CD4-positive, alpha-beta T cell treated with Interleukin-17A for 4 hours (primary cell): ENCODE measurements around the gene KRTAP9-8.
"Not testable (repeated sequence)": the region's sequence is repeated elsewhere in the genome, so short reads cannot be mapped to it uniquely, and the experiment has no call there.

ENCODE experiments used
- DNase-seq: peaks from one replicate; pipeline ENCODE4 v3.0.0-alpha.2; 2020; ENCODE audit warnings: mixed read lengths

The KRTAP9-8 gene

GRCh38 chr17:41256291-41256685, 18.5 kb downstream of the KRTAP9-8 start:
- no peak for DNase-seq

- no peak for DNase-seq
Observed at GRCh38 chr17:41258406-41258805, 20.6 kb downstream of the KRTAP9-8 start.

DNA sequence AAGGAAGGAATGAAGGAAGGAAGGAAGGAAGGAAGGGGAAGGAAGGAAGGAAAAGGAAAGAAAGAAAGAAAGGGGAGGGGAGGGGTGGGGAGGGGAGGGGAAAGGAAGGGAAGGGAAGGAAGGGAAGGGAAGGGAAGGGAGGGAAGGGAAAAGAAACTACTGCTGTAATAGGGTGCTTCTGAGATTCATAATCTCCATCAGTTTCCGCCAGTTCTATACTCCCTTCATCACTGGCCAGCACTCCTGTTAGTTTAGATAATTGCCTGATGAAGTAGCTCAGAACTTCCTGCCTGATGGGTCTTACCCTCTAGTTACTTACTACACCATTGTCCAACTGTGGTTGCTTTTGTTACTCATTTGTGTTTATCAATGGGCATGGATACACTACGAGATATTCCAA, 25.4 kb downstream of the KRTAP9-8 start:
- no peak for DNase-seq

DNA sequence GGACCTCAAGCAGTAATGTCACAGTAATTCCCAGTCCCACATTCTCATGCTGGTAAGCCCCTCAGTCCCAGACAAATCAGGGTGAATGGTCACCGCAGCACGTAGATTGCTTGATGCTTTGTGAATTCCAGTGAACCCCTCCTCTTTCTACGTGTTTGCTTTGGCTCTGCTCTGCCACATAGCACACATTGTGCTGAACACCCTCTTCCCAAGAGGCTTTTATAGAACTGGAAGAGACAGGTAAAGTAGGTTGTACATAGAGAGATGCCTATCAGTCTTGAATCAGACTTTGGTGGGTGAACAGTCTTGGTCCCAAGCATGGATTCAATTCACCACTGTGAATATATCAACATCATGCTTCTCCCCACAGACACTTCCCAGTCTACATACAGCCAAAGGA, 26.8 kb downstream of the KRTAP9-8 start:
- no peak for DNase-seq

- DNase-seq = no peak
Observed at GRCh38 chr17:41265078-41265477, 27.3 kb downstream of the KRTAP9-8 start, which contains the start of gene KRTAP9-6. TSS of gene KRTAP9-6 (plus strand) at chr17:41265378. CDS start at chr17:41265378, 0 bp downstream.

GRCh38 chr17:41267711-41268110, 29.9 kb downstream of the KRTAP9-8 start:
- no peak for DNase-seq

DNA sequence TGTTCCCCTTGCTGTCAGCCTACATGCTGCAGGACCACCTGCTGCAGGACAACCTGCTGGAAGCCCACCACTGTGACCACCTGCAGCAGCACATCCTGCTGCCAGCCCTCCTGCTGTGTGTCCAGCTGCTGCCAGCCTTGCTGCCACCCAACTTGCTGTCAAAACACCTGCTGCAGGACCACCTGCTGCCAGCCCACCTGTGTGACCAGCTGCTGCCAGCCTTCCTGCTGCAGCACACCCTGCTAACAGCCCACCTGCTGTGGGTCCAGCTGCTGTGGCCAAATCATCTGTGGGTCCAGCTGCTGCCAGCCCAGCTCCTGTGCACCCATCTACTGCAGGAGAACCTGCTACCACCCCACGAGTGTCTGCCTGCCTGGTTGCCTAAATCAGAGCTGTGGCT, 33.5 kb downstream of the KRTAP9-8 start:
- DNase-seq = not testable (repeated sequence)

DNA sequence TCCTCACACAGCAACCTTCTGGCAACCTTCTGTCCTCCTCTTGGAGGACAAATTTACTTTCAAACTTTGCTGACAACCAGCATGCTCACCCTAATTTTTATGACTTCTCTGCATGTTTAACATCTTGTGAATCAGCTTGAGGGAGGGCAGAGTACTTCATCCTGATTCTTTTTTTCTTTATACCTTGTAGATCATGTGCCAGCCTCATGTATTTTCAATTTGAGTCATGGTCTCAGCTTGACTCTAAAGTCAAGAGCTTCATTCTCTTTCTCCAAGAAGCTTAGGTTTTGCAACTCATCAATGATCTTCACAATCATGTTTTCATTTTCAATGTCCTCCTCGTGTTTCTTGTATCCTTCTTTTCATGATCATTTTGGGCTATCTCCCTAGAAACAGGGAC, 34.1 kb downstream of the KRTAP9-8 start:
- DNase-seq = no peak

DNA sequence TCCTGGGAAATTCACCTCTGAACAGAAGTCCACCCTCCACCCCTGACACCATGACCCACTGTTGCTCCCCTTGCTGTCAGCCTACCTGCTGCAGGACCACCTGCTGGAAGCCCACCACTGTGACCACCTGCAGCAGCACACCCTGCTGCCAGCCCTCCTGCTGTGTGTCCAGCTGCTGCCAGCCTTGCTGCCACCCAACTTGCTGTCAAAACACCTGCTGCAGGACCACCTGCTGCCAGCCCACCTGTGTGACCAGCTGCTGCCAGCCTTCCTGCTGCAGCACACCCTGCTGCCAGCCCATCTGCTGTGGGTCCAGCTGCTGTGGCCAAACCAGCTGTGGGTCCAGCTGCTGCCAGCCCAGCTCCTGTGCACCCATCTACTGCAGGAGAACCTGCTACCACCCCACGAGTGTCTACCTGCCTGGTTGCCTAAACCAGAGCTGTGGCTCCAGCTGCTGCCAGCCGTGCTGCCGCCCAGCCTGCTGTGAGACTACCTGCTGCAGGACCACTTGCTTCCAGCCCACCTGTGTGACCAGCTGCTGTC, 37.9 kb downstream of the KRTAP9-8 start, which contains the start of gene KRTAP9-7:
Gene KRTAP9-7, plus strand, starts transcription at position 51 of the 543 bp plus-strand sequence. Its CDS starts 0 bp downstream, at position 51.
- DNase-seq = not testable (repeated sequence)

- no peak for DNase-seq
Observed at GRCh38 chr17:41278176-41278955, 40.6 kb downstream of the KRTAP9-8 start.

DNA sequence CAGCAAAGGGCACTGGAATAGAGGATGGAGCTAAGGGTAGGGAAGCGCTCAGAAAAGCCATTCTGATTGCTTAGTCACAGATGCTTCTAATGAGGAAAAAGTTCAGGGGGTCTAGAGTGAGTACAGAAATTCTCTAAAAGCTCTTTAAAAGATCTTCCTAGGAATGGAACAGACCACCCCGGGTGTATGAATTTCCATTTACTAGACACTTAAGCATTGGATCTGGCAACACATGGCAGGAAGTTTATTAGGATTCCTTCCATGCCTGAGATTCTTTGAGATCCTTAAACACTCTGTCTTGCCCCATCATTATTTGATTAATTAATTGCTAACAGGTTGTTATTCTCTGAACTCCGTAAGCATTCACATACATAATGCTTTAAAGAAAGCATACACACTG, 46.2 kb downstream of the KRTAP9-8 start:
- DNase-seq = no peak

GRCh38 chr17:41284546-41284945, 46.7 kb downstream of the KRTAP9-8 start:
- DNase-seq = no peak

DNA sequence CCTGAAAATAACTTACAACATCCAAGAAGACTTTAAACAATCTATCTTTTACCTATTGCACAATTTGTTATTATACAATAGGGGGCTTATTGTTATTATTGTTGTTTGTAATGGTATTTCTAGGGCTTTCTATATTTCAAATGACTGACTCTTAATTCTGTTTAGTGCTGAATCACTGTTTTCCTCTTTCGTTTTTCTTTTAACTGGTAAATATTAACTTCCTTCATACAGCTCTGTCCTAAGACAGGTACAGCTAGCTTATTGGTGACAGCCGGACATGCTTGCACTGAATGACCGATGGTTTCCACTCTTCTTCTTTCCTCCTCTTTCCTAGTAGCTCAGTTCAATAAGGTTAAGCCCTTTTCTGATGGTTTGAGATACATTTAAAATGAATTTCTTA, 49.3 kb downstream of the KRTAP9-8 start:
- no peak for DNase-seq
